GM12892 (cell line): Measurements from ENCODE around the gene DLX5.

Experiments used
- POLR2A ChIP-seq: IDR thresholded peaks from 2 replicates; pipeline ENCODE4 v1.6.1; 2011; ENCODE audit warnings: low read depth, low read length, control low read depth
- POLR2AphosphoS5 ChIP-seq: IDR thresholded peaks from 2 replicates; pipeline ENCODE4 v1.6.1; 2011; ENCODE audit warnings: low read depth, low read length, control low read depth

DNA sequence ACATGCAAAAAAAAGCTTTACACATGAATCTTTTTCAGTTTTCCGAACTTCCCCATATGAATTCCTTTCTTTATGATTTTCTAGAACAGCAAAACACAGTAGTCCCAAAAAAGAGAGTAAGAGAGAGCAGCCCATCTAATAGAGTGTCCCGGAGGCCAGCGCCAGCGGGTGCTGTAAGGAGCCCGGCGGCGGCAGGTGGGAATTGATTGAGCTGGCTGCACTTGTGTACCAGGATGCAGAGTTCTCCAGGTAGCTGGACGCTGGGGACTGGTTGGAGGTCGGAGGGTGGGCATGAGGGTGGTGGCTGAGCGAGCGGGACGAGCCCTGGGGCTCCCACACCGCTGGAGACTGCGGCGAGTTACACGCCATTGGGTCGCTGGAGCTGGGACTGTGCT is 4.0 kb downstream of the DLX5 start:
- TF ChIP-seq POLR2A (no peak), POLR2AphosphoS5 (no peak)
